GM18517 (cell line): ENCODE measurements around the gene DNAH9.

Experiments
- ATAC-seq: cut with Tn5 transposase; IDR thresholded peaks from one replicate; pipeline ENCODE4 v1.9.1; 2021; ENCODE audit warnings: mild to moderate bottlenecking, moderate library complexity; ENCODE audit not compliant: unreplicated experiment

Gene DNAH9

GRCh38 chr17:11747441-11747840 is 149.2 kb downstream of the DNAH9 start:
- no peak for ATAC-seq

- ATAC-seq, result no peak
These were observed 159.5 kb downstream of the DNAH9 start for GRCh38 chr17:11757815-11758214.

GRCh38 chr17:11768106-11768505 is 169.8 kb downstream of the DNAH9 start:
- ATAC-seq, result no peak

- ATAC-seq, result no peak
These were observed 170.7 kb downstream of the DNAH9 start for GRCh38 chr17:11768981-11769380.

- no peak for ATAC-seq
These were observed 173.8 kb downstream of the DNAH9 start for GRCh38 chr17:11772031-11772430.

- ATAC-seq, result no peak
These were observed 181.6 kb downstream of the DNAH9 start for GRCh38 chr17:11779892-11780291.

- ATAC-seq, result no peak
These were observed 182.4 kb downstream of the DNAH9 start for GRCh38 chr17:11780621-11781020.

- no peak for ATAC-seq
These were observed 188.6 kb downstream of the DNAH9 start for GRCh38 chr17:11786711-11787438.

GRCh38 chr17:11795906-11796305 is 197.6 kb downstream of the DNAH9 start:
- ATAC-seq, result no peak

GRCh38 chr17:11797803-11798202 is 199.5 kb downstream of the DNAH9 start:
- ATAC-seq, result no peak

GRCh38 chr17:11803231-11803969 is 205.1 kb downstream of the DNAH9 start:
- no peak for ATAC-seq

- ATAC-seq, result no peak
These were observed 206.9 kb downstream of the DNAH9 start for GRCh38 chr17:11805138-11805537.

- no peak for ATAC-seq
These were observed 207.7 kb downstream of the DNAH9 start for GRCh38 chr17:11805952-11806351.

- ATAC-seq, result no peak
These were observed 209.3 kb downstream of the DNAH9 start for GRCh38 chr17:11807606-11808005.

- no peak for ATAC-seq
These were observed 215.0 kb downstream of the DNAH9 start for GRCh38 chr17:11813278-11813677.

- ATAC-seq, result no peak
These were observed 215.6 kb downstream of the DNAH9 start for GRCh38 chr17:11813871-11814270.

GRCh38 chr17:11814655-11815262 is 216.5 kb downstream of the DNAH9 start:
- ATAC-seq, result no peak

- no peak for ATAC-seq
These were observed 218.1 kb downstream of the DNAH9 start for GRCh38 chr17:11816409-11816808.

- ATAC-seq, result no peak
These were observed 225.6 kb downstream of the DNAH9 start for GRCh38 chr17:11823862-11824261.

- no peak for ATAC-seq
These were observed 227.4 kb downstream of the DNAH9 start for GRCh38 chr17:11825572-11826209.

GRCh38 chr17:11832401-11833137 is 234.3 kb downstream of the DNAH9 start:
- ATAC-seq, result no peak
